Measurements from ENCODE around the gene OGFOD3.

DNA sequence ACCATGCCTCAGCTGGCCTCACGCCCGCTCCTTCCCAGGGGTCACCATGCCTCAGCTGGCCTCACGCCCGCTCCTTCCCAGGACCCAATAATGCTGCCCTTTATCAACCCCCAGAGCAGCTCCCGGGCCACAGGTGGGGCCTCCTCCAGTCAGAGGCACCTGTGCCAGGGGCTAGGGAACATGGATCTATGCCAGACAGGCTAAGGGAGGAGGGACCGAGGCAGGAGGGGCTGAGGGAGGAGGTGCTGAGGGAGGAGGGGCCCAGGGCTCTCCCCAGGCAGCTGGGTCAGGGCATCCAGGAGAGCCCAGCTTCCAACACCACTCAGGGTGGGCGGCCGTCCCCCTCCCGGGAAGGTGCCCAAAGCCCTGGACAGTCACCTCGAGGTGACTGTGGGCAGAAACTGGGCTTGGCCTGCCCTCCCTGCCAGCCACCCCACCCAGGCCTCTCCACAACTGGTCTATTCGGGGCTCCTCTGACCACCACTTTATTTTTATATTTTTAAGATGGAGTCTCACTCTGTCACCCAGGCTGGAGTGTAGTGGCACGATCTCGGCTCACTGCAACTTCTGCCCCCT lies 27.4 kb downstream of the OGFOD3 start:
- TF ChIP-seq, protein P1, sequence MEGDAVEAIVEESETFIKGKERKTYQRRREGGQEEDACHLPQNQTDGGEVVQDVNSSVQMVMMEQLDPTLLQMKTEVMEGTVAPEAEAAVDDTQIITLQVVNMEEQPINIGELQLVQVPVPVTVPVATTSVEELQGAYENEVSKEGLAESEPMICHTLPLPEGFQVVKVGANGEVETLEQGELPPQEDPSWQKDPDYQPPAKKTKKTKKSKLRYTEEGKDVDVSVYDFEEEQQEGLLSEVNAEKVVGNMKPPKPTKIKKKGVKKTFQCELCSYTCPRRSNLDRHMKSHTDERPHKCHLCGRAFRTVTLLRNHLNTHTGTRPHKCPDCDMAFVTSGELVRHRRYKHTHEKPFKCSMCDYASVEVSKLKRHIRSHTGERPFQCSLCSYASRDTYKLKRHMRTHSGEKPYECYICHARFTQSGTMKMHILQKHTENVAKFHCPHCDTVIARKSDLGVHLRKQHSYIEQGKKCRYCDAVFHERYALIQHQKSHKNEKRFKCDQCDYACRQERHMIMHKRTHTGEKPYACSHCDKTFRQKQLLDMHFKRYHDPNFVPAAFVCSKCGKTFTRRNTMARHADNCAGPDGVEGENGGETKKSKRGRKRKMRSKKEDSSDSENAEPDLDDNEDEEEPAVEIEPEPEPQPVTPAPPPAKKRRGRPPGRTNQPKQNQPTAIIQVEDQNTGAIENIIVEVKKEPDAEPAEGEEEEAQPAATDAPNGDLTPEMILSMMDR (IDR thresholded peaks at IDR 0.05; ENCODE audit: low read depth, low read length): no peak
- no peak for TF ChIP-seq POLR2A (IDR thresholded peaks at IDR 0.05; ENCODE audit: extremely low read depth, insufficient read length)
